Kidney epithelial cell (primary cell): ENCODE data around the gene DNAH14. TPM values are rescaled to one million over a fixed set of nuclear protein-coding genes. Genes with fewer than 3 reads are reported as not detected.
A peak's percentile ranks its signal among the peaks of the same experiment; 100 is the strongest.
"Not testable (repeated sequence)": the region's sequence is repeated elsewhere in the genome, so short reads cannot be mapped to it uniquely, and the experiment has no call there.

Experiments
- DNase-seq: peaks from one replicate; pipeline ENCODE4 v3.0.0-alpha.2; 2010; ENCODE audit warnings: low read depth
- H3K27me3 ChIP-seq: 2 replicates; pipeline ENCODE4 v1.6.0; 2011; ENCODE audit warnings: low read length; ENCODE audit not compliant: control insufficient read depth, insufficient read depth
- H3K36me3 ChIP-seq: 2 replicates; pipeline ENCODE4 v1.5.1; 2011; ENCODE audit warnings: low read length; ENCODE audit not compliant: control insufficient read depth, insufficient read depth
- H3K4me3 ChIP-seq: 2 replicates; pipeline ENCODE4 v1.5.1; 2011; ENCODE audit warnings: low read depth, mild to moderate bottlenecking, control low read depth, low read length
- CTCF ChIP-seq: IDR thresholded peaks from 2 replicates; pipeline ENCODE4 v1.5.1; 2011; ENCODE audit warnings: mild to moderate bottlenecking, moderate library complexity, low read length, control low read depth, inconsistent platforms; ENCODE audit not compliant: insufficient read depth, poor library complexity, severe bottlenecking
- total RNA-seq: library from RNA; depleted of rRNA; stranded (reverse); fragments of >200 nt; gene quantifications from 2 replicates; pipeline ENCODE4 v1.2.3, GENCODE V29; 2015

Gene DNAH14
- total RNA-seq, 1 donor from 2014 or later = 30.8 TPM

DNA sequence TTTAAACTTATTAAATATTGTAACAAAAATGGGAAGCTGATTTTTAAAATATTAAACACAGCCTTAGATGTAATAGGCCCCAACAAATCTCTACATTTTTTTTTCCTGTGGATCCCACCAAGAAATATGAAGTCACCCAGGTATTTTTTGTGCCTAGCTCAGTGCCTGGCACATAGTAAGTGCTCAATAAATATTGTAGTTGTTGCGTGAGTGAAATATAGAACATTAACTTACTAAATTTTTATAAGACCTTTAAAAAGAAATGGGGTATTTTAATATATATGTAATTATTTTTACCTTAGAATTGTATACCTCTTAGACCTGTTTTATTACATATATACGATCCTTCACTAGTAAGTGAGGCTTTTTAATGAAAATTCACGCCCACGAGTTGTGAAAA, 569 bp upstream of the DNAH14 start:
- Histone ChIP-seq H3K27me3 (no peaks in the 10 kb centered on the region), H3K36me3 (no peaks in the 10 kb centered on the region), H3K4me3 (peak overlapping the region; percentile 60)
- no peak for TF ChIP-seq CTCF
- no peak for DNase-seq

GRCh38 chr1:224931605-224932004, 2.1 kb downstream of the DNAH14 start:
- no peak for TF ChIP-seq CTCF
- H3K4me3 ChIP-seq = no peak overlapping the region
- H3K36me3 ChIP-seq = no peaks in the 10 kb centered on the region
- DNase-seq = no peak
- no peaks in the 10 kb centered on the region for H3K27me3 ChIP-seq

DNA sequence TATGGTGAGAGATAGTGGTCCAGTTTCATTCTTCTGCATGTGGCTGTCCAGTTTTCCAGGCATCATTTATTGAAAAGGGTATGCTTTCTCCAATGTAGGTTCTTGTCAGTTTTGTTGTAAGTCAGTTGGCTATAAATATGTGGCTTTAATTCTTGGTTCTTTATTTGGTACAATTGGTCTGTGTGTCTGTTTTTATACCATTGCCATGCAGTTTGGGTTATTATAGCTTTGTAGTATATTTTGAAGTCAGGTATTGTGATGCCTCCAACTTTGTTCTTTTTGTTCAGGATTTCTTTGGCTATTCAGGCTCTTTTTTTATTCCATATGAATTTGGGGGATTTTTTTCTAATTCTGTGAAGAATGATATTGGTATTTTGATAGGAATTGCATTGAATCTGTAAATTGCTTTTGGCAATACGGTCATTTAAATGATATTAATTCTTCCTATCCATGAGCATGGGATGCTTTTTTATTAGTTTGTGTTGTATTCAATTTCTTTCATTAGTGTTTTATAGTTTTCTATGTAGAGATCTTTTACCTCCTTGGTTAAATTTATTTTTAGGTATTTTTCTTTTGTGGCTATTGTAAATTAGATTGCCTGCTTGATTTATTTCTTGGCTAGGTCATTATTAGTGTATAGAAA, 3.3 kb downstream of the DNAH14 start:
- no peak for TF ChIP-seq CTCF
- H3K36me3 ChIP-seq = no peaks in the 10 kb centered on the region
- DNase-seq = no peak
- no peaks in the 10 kb centered on the region for H3K27me3 ChIP-seq
- no peak overlapping the region for H3K4me3 ChIP-seq

GRCh38 chr1:224933584-224933983, 4.1 kb downstream of the DNAH14 start:
- DNase-seq = no peak
- no peaks in the 10 kb centered on the region for H3K27me3 ChIP-seq
- H3K36me3 ChIP-seq = no peaks in the 10 kb centered on the region
- TF ChIP-seq CTCF = no peak
- H3K4me3 ChIP-seq = no peak overlapping the region

GRCh38 chr1:224938652-224939051, 9.2 kb downstream of the DNAH14 start:
- TF ChIP-seq CTCF = no peak
- no peaks in the 10 kb centered on the region for H3K36me3 ChIP-seq

GRCh38 chr1:224939844-224940425, 10.5 kb downstream of the DNAH14 start:
- no peak for DNase-seq
- Histone ChIP-seq H3K36me3 (no peaks in the 10 kb centered on the region), H3K4me3 (no peak overlapping the region), H3K27me3 (no peaks in the 10 kb centered on the region)
- no peak for TF ChIP-seq CTCF

More at GRCh38 chr1:224938652-224939051, 9.2 kb downstream of the DNAH14 start:
- no peaks in the 10 kb centered on the region for H3K27me3 ChIP-seq
- DNase-seq = no peak
- no peak overlapping the region for H3K4me3 ChIP-seq

GRCh38 chr1:224940735-224941134, 11.3 kb downstream of the DNAH14 start:
- not testable (repeated sequence) for H3K4me3 ChIP-seq, H3K27me3 ChIP-seq, DNase-seq, H3K36me3 ChIP-seq

DNA sequence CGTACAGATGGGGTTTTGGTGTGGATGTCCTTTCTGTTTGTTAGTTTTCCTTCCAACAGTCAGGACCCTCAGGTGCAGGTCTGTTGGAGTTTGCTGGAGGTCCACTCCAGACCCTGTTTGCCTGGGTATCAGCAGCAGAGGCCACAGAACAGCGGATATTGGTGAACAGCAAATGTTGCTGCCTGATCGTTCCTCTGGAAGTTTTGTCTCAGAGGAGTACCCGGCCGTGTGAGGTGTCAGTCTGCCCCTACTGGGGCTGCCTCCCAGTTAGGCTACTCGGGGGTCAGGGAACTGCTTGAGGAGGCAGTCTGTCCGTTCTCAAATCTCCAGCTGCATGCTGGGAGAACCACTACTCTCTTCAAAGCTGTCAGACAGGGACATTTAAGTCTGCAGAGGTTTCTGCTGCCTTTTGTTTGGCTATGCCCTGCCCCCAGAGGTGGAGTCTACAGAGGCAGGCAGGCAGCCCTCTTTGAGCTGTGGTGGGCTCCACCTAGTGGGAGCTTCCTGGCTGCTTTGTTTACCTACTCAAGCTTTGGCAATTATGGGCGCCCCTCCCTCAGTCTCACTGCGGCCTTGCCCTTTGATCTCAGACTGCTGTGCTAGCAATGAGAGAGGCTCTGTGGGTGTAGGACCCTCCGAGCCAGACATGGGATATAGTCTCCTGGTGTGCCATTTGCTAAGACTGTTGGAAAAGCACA, 16.3 kb downstream of the DNAH14 start:
- not testable (repeated sequence) for H3K4me3 ChIP-seq, H3K36me3 ChIP-seq, DNase-seq, H3K27me3 ChIP-seq
